Nephron progenitor cell (in vitro differentiated cells): ENCODE measurements around the gene BTBD18.
"Not testable (repeated sequence)": the region's sequence is repeated elsewhere in the genome, so short reads cannot be mapped to it uniquely, and the experiment has no call there.

Experiments
- DNase-seq: peaks from one replicate; pipeline ENCODE4 v3.0.0; 2021
- H3K27ac Mint-ChIP-seq: 2 replicates; pipeline ENCODE4 v1.8.0; 2021; ENCODE audit warnings: mild to moderate bottlenecking, moderate library complexity, mixed read lengths
- H3K27me3 Mint-ChIP-seq: 2 replicates; pipeline ENCODE4 v1.8.0; 2021; ENCODE audit warnings: mild to moderate bottlenecking, low read depth, mixed read lengths; ENCODE audit not compliant: poor library complexity
- H3K36me3 Mint-ChIP-seq: 2 replicates; pipeline ENCODE4 v1.8.0; 2021; ENCODE audit warnings: low read depth, mixed read lengths
- H3K4me1 Mint-ChIP-seq: 2 replicates; pipeline ENCODE4 v1.8.0; 2021; ENCODE audit warnings: mixed read lengths
- H3K4me3 Mint-ChIP-seq: 2 replicates; pipeline ENCODE4 v1.8.0; 2021; ENCODE audit warnings: mild to moderate bottlenecking, moderate library complexity, mixed read lengths
- H3K9me3 Mint-ChIP-seq: 2 replicates; pipeline ENCODE4 v1.8.0; 2021; ENCODE audit warnings: mild to moderate bottlenecking, moderate library complexity, mixed read lengths
- CTCF ChIP-seq: fragments of 200-600 bp; sonication (generic); IDR thresholded peaks from 2 replicates; pipeline ENCODE4 v1.5.0; 2021; ENCODE audit warnings: antibody characterized with exemption

BTBD18 gene

DNA sequence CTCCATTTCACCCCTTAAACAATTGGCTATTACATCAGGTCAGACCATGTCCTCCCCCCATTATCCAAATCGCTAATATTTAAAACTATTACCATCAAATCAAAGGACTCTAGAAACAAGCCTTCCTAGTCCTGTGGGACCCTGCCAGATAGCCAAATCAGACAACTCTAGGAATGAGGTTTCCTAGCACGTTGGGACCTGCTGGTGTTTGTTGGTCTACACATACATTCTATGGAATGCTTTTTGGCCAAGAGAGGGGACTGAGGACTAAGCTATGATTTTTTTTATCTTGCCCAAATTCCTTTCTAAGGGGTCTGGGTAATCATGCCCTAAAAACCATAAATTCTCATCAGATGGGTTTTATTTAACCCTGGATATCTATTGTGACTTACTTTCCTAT lies 24.4 kb downstream of the BTBD18 start:
- no peaks in the 10 kb centered on the region for H3K9me3 Mint-ChIP-seq
- peaks cover 38% of the 10 kb centered on the region for H3K36me3 Mint-ChIP-seq
- no peak for DNase-seq
- H3K4me3 Mint-ChIP-seq, result no peak overlapping the region
- peaks cover 7% of the 10 kb centered on the region for H3K27me3 Mint-ChIP-seq
- H3K4me1 Mint-ChIP-seq, result peaks cover 11% of the 10 kb centered on the region
- H3K27ac Mint-ChIP-seq, result peak overlapping the region; percentile 97
- TF ChIP-seq CTCF, result no peak

GRCh38 chr11:57716726-57717125 lies 34.9 kb downstream of the BTBD18 start:
- not testable (repeated sequence) for H3K27me3 Mint-ChIP-seq, DNase-seq, H3K4me3 Mint-ChIP-seq, H3K27ac Mint-ChIP-seq
- Mint-ChIP-seq H3K36me3 (peaks cover 69% of the 10 kb centered on the region), H3K9me3 (peaks cover 29% of the 10 kb centered on the region), H3K4me1 (peaks cover 17% of the 10 kb centered on the region)

DNA sequence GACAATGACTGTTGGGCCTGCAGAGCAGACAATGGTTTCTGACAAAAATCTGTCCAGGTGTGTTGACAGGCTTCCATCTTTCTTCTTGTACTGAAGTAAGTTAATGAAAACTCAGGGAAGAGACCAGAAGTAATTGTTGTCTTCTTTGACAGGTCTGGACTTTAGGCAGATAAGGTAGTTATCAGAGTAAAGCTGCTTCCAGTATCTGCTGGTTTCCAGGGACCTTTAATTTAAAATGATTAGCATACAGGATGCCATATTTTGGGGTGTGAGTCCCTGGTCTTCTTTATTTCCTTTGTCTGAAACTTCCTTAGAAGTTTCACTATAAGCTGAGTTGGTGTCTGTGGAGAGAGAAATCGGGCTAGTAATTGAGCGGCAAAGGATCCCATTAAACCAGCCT lies 37.8 kb downstream of the BTBD18 start:
- peaks cover 56% of the 10 kb centered on the region for H3K36me3 Mint-ChIP-seq
- H3K4me3 Mint-ChIP-seq, result peak overlapping the region; percentile 100
- peaks cover 33% of the 10 kb centered on the region for H3K4me1 Mint-ChIP-seq
- no peak for TF ChIP-seq CTCF
- H3K27ac Mint-ChIP-seq, result no peak overlapping the region
- peaks cover 29% of the 10 kb centered on the region for H3K9me3 Mint-ChIP-seq
- DNase-seq, result no peak
- H3K27me3 Mint-ChIP-seq, result no peaks in the 10 kb centered on the region

DNA sequence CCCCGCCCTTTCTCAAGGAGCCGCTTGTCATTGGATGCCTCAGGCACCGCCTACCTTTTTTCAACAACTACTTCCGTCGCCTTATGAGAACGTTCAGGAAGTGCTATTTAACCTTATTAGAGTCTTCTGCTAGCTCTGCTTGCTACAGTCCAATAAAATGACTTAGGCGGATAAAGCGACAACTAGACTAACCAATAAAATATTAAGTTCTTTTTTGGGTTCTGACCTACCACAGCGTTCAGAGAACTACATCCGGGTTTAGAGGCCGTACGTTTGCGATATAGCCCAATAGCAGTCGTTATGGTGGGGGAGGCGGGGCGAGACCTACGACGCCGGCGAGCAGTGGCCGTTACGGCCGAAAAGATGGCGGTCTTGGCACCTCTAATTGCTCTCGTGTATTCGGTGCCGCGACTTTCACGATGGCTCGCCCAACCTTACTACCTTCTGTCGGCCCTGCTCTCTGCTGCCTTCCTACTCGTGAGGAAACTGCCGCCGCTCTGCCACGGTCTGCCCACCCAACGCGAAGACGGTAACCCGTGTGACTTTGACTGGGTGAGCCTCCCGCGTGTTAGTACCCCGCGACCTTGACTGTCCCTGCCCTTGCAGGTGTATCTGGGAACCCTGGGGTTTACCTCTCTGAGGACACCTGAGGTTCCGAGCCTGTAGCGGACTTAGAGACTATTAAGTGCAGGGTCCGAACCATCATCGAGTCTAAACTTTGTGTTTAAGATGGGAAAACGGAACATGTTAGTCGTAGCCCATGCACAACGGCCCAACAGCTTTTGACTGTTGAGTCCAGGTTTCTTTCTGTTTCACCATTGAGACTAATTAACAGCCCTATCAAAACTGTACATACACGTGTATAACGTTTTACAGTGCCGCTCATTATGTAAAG lies 39.1 kb downstream of the BTBD18 start, which contains the start of gene TMX2:
Gene TMX2 (plus strand): TSS at position 338 of the 895 bp plus-strand sequence. CDS start 26 bp downstream, at position 364.
- no peak for TF ChIP-seq CTCF
- peak within 1 kb of the TSS; percentile 100 for H3K4me3 Mint-ChIP-seq
- H3K36me3 Mint-ChIP-seq, result peaks cover 52% of the 10 kb centered on the region
- peaks cover 1% of the 10 kb centered on the region for H3K27me3 Mint-ChIP-seq
- H3K27ac Mint-ChIP-seq, result peak within 1 kb of the TSS; percentile 98
- H3K9me3 Mint-ChIP-seq, result peaks cover 21% of the 10 kb centered on the region
- peaks cover 33% of the 10 kb centered on the region for H3K4me1 Mint-ChIP-seq
- peak; percentile 91 for DNase-seq

DNA sequence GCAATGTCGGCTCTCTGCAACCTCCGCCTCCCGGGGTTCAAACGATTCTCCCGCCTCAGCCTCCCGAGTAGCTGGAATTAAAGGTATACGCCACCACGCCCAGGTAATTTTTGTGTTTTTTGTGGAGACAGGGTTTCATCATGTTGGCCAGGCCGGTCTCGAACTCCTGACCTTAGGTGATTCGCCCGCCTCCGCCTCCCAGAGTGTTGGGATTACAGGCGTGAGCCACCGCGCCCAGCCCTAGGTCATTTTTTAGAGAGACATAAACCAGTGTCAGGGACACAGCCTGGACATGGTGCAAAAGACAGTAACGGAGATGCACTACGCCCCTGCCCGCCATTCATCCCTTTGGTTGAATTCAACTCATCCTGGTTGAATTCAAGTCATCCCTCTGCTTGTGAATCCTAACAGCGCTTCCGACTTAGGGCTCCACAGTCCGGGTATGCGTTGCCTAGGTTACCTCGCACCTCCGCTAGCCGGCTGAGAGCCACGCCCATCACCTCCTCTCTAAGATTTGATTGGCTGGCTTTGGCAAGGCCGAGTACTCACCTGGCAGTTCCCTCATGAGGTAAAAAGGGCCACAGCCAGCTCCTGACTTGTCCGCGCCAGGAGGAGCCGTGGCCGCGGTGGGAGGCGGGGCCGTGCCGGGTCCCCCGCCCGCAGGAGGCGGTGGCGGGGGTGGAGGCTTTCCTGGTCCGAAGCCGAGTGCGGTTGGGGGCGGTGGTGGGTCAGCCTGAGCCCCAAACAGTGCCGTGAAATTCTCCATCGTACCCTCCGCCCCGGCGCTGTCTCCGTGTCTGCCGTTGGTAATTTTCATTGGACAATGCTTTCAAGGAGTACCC lies 40.0 kb downstream of the BTBD18 start, which contains the start of gene MED19:
Gene MED19 (minus strand): TSS at position 802 of the 842 bp plus-strand sequence. CDS start 36 bp downstream, at position 766.
- DNase-seq, result peak; percentile 82
- peaks cover 2% of the 10 kb centered on the region for H3K27me3 Mint-ChIP-seq
- H3K36me3 Mint-ChIP-seq, result peaks cover 48% of the 10 kb centered on the region
- TF ChIP-seq CTCF, result no peak
- H3K9me3 Mint-ChIP-seq, result peaks cover 20% of the 10 kb centered on the region
- peak within 1 kb of the TSS; percentile 100 for H3K4me3 Mint-ChIP-seq
- peaks cover 33% of the 10 kb centered on the region for H3K4me1 Mint-ChIP-seq
- peak within 1 kb of the TSS; percentile 98 for H3K27ac Mint-ChIP-seq

DNA sequence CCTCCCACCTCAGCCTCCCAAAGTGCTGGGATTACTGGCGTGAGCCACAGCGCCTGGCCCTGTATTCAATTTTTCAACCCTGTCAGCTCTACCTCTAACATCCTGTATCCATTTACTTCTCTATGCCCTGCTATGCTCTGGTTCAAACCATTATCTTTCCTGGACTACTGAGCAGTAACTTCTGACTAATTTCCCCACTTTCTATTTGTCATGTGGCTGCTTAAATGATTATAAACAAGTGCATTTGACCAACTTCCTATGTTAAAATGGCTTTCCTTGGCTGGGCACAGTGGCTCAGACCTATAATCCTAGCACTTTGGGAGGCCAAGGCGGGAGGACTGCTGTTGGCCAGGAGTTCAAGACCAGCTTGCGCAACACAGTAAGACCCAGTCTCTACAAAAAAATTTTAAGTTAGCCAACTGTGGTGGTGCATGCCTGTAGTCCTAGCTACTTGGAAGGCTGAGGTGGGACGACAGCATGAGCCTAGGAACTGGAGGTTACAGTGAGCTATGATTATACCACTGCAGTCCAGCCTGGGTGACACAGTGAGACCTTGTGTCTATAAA lies 41.7 kb downstream of the BTBD18 start:
- no peak for DNase-seq
- H3K27me3 Mint-ChIP-seq, result peaks cover 2% of the 10 kb centered on the region
- peaks cover 10% of the 10 kb centered on the region for H3K9me3 Mint-ChIP-seq
- peak overlapping the region; percentile 17 for H3K27ac Mint-ChIP-seq
- peak overlapping the region; percentile 5 for H3K4me3 Mint-ChIP-seq
- H3K36me3 Mint-ChIP-seq, result peaks cover 40% of the 10 kb centered on the region
- peaks cover 43% of the 10 kb centered on the region for H3K4me1 Mint-ChIP-seq
- TF ChIP-seq CTCF, result no peak

DNA sequence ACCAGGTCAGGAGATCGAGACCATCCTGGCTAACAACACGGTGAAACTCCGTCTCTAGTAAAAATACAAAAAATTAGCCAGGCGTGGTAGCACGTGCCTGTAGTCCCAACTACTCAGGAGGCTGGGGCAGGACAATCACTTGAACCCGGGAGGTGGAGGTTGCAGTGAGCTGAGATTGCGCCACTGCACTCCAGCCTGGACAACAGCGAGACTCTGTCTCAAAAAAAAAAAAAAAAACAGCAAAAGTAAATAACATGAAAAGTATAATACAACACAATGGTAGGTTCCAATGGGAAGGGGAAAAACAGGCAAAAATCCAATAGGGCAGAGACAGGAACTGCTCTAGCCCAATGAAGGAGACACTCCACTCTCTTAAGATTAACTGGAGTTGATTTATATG lies 46.2 kb downstream of the BTBD18 start:
- H3K27me3 Mint-ChIP-seq, H3K4me3 Mint-ChIP-seq, DNase-seq, H3K9me3 Mint-ChIP-seq: not testable (repeated sequence)
- peak overlapping the region; percentile 96 for H3K27ac Mint-ChIP-seq
- peaks cover 16% of the 10 kb centered on the region for H3K4me1 Mint-ChIP-seq
- peaks cover 48% of the 10 kb centered on the region for H3K36me3 Mint-ChIP-seq
